ENCODE measurements around the gene PCDH9. TPM values are rescaled to one million over a fixed set of nuclear protein-coding genes. Genes with fewer than 3 reads are reported as not detected.

Gene PCDH9
- total RNA-seq, 1 experiment from 2014 or later: 0.11 TPM

GRCh38 chr13:66780814-66781213 is 449.3 kb downstream of the PCDH9 start:
- Histone ChIP-seq H3K4me3 (ENCODE audit: low read depth, low read length) (no peak overlapping the region), H3K36me3 (ENCODE audit: control insufficient read depth, insufficient read depth, low read length) (no peaks in the 10 kb centered on the region), H3K9me3 (no peaks in the 10 kb centered on the region), H3K4me1 (no peaks in the 10 kb centered on the region), H3K27me3 (replicated peaks; ENCODE audit: control insufficient read depth, insufficient read depth, low read length) (no peaks in the 10 kb centered on the region)
- intact Hi-C loops (cut with micrococcal nuclease; ENCODE audit: unreplicated experiment): no loop called here
- ChIA-PET POLR2A (no interaction called here), CTCF (no interaction called here)
- Mint-ChIP-seq H3K36me3 (ENCODE audit: insufficient read depth, unreplicated experiment) (no peaks in the 10 kb centered on the region), H3K27me3 (ENCODE audit: insufficient read depth, unreplicated experiment) (no peaks in the 10 kb centered on the region), H3K4me3 (ENCODE audit: unreplicated experiment) (no peak overlapping the region), H3K27ac (ENCODE audit: unreplicated experiment) (no peak overlapping the region), H3K4me1 (ENCODE audit: low read depth, unreplicated experiment) (no peaks in the 10 kb centered on the region), H3K9me3 (ENCODE audit: unreplicated experiment) (no peaks in the 10 kb centered on the region)
- no peak for DNase-seq
- TF ChIP-seq, protein P1, sequence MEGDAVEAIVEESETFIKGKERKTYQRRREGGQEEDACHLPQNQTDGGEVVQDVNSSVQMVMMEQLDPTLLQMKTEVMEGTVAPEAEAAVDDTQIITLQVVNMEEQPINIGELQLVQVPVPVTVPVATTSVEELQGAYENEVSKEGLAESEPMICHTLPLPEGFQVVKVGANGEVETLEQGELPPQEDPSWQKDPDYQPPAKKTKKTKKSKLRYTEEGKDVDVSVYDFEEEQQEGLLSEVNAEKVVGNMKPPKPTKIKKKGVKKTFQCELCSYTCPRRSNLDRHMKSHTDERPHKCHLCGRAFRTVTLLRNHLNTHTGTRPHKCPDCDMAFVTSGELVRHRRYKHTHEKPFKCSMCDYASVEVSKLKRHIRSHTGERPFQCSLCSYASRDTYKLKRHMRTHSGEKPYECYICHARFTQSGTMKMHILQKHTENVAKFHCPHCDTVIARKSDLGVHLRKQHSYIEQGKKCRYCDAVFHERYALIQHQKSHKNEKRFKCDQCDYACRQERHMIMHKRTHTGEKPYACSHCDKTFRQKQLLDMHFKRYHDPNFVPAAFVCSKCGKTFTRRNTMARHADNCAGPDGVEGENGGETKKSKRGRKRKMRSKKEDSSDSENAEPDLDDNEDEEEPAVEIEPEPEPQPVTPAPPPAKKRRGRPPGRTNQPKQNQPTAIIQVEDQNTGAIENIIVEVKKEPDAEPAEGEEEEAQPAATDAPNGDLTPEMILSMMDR (IDR thresholded peaks at IDR 0.05; ENCODE audit: insufficient read depth in 1 of 2, low read depth in 1 of 2, low read length in 1 of 2, severe bottlenecking in 1 of 2, unreplicated experiment in 1 of 2): no peak
- no TSS peak for BruUV-seq (replicated peaks)

- TF ChIP-seq, protein P1 (IDR thresholded peaks at IDR 0.05; ENCODE audit: insufficient read depth in 1 of 2, low read depth in 1 of 2, low read length in 1 of 2, severe bottlenecking in 1 of 2, unreplicated experiment in 1 of 2): no peak
- H3K27me3 ChIP-seq (replicated peaks; ENCODE audit: control insufficient read depth, insufficient read depth, low read length): no peaks in the 10 kb centered on the region
- intact Hi-C loops (cut with micrococcal nuclease; ENCODE audit: unreplicated experiment): no loop called here
- H3K4me3 ChIP-seq (ENCODE audit: low read depth, low read length): no peak overlapping the region
- Mint-ChIP-seq H3K4me3 (ENCODE audit: unreplicated experiment) (no peak overlapping the region), H3K27ac (ENCODE audit: unreplicated experiment) (no peak overlapping the region), H3K27me3 (ENCODE audit: insufficient read depth, unreplicated experiment) (no peaks in the 10 kb centered on the region), H3K36me3 (ENCODE audit: insufficient read depth, unreplicated experiment) (no peaks in the 10 kb centered on the region), H3K9me3 (ENCODE audit: unreplicated experiment) (no peaks in the 10 kb centered on the region), H3K4me1 (ENCODE audit: low read depth, unreplicated experiment) (no peaks in the 10 kb centered on the region)
- POLR2A ChIA-PET: no interaction called here
- CTCF ChIA-PET: no interaction called here
- no peaks in the 10 kb centered on the region for H3K36me3 ChIP-seq (ENCODE audit: control insufficient read depth, insufficient read depth, low read length)
- no peak for DNase-seq
- H3K4me1 ChIP-seq: no peaks in the 10 kb centered on the region
- no peaks in the 10 kb centered on the region for H3K9me3 ChIP-seq
- no TSS peak for BruUV-seq (replicated peaks)
These were observed 451.7 kb downstream of the PCDH9 start for GRCh38 chr13:66778461-66778860.

DNA sequence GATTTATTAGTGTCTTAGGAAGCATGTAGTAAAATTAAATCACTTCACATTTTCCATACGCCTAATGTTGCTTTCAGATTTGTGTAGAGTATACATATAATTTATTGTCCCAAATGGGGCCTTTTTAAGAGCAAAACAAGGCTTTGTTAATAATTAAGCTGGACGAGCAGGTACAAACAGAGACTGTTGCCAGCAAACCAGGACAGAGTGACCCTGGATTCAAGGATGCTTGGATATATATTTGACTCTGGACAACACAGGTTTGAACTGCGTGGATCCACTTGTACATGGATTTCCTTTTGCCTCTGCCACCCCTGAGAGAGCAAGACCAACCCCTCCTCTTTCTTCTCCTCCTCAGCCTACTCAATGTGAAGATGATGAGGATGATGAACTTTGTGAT is 454.9 kb downstream of the PCDH9 start:
- no peaks in the 10 kb centered on the region for H3K9me3 ChIP-seq
- intact Hi-C loops (cut with micrococcal nuclease; ENCODE audit: unreplicated experiment): no loop called here
- H3K4me1 ChIP-seq: no peaks in the 10 kb centered on the region
- ChIA-PET CTCF (no interaction called here), POLR2A (no interaction called here)
- no peaks in the 10 kb centered on the region for H3K36me3 ChIP-seq (ENCODE audit: control insufficient read depth, insufficient read depth, low read length)
- Mint-ChIP-seq H3K27ac (ENCODE audit: unreplicated experiment) (no peak overlapping the region), H3K4me1 (ENCODE audit: low read depth, unreplicated experiment) (no peaks in the 10 kb centered on the region), H3K9me3 (ENCODE audit: unreplicated experiment) (no peaks in the 10 kb centered on the region), H3K36me3 (ENCODE audit: insufficient read depth, unreplicated experiment) (no peaks in the 10 kb centered on the region), H3K4me3 (ENCODE audit: unreplicated experiment) (no peak overlapping the region), H3K27me3 (ENCODE audit: insufficient read depth, unreplicated experiment) (no peaks in the 10 kb centered on the region)
- TF ChIP-seq, protein P1 (IDR thresholded peaks at IDR 0.05; ENCODE audit: insufficient read depth in 1 of 2, low read depth in 1 of 2, low read length in 1 of 2, severe bottlenecking in 1 of 2, unreplicated experiment in 1 of 2): no peak
- DNase-seq: no peak
- H3K4me3 ChIP-seq (ENCODE audit: low read depth, low read length): no peak overlapping the region
- no peaks in the 10 kb centered on the region for H3K27me3 ChIP-seq (replicated peaks; ENCODE audit: control insufficient read depth, insufficient read depth, low read length)
- BruUV-seq (replicated peaks): no TSS peak

Data from Caco-2 (cell line).